ENCODE data around the gene GCK. TPM values are rescaled to one million over a fixed set of nuclear protein-coding genes. Genes with fewer than 3 reads are reported as not detected.

GCK gene
- total RNA-seq, 1 experiment from 2014 or later = not detected

DNA sequence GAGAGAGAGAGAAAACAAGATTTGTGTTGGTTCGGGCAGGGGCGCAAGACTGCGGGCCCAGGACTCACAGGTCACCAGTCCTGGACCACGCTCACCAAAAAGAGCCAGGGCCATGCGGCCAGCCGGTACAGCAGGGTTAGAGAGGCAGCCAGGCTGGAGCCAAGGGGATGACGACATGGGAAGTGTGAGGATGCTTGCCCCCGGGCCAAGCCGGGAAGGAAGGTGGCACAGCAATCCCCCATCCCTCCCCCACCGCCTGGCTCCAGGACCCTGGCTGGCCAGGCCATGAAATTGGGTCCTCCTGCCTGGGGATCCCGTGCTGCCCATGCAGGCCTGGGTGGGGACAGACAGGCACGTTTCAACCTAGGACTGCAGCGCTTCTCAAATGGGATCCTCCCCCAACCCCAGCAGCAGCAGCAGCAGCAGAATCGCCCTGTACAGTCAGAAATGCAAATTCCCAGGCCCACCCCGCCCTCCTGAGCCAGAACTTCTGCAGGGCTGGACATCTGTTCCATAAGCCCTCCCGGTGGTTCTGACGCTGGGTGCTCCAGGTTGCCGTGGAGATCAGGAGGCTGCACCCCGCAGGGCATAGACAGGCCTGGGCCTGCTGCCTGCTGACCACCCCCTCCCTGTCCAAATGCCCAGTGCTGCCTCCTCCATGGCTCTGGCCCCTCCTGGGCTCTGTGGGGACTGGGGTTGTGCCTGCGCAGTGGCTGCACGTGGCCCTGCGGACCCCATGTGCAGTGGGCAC is 46.5 kb upstream of the GCK start:
- TF ChIP-seq, protein P1, sequence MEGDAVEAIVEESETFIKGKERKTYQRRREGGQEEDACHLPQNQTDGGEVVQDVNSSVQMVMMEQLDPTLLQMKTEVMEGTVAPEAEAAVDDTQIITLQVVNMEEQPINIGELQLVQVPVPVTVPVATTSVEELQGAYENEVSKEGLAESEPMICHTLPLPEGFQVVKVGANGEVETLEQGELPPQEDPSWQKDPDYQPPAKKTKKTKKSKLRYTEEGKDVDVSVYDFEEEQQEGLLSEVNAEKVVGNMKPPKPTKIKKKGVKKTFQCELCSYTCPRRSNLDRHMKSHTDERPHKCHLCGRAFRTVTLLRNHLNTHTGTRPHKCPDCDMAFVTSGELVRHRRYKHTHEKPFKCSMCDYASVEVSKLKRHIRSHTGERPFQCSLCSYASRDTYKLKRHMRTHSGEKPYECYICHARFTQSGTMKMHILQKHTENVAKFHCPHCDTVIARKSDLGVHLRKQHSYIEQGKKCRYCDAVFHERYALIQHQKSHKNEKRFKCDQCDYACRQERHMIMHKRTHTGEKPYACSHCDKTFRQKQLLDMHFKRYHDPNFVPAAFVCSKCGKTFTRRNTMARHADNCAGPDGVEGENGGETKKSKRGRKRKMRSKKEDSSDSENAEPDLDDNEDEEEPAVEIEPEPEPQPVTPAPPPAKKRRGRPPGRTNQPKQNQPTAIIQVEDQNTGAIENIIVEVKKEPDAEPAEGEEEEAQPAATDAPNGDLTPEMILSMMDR (IDR thresholded peaks at IDR 0.05; ENCODE audit: unreplicated experiment) = no peak
- H3K27ac Mint-ChIP-seq (ENCODE audit: low read depth, unreplicated experiment) = no peak overlapping the region
- H3K27me3 Mint-ChIP-seq (ENCODE audit: insufficient read depth, unreplicated experiment) = no peaks in the 10 kb centered on the region
- ChIA-PET CTCF (interaction anchor here (0.6 kb wide), 1 partner anchor 262 kb away, joined by 3 read pairs; no protein-coding TSS in a partner anchor), POLR2A (no interaction called here)
- H3K4me3 Mint-ChIP-seq (ENCODE audit: unreplicated experiment) = no peak overlapping the region
- H3K4me1 Mint-ChIP-seq (ENCODE audit: insufficient read depth, unreplicated experiment) = peaks cover 7% of the 10 kb centered on the region
- BruUV-seq (replicated peaks) = no TSS peak
- H3K9me3 Mint-ChIP-seq (ENCODE audit: unreplicated experiment) = no peaks in the 10 kb centered on the region
- no peaks in the 10 kb centered on the region for H3K36me3 Mint-ChIP-seq (ENCODE audit: insufficient read depth, unreplicated experiment)
- intact Hi-C loops (cut with micrococcal nuclease) = no loop called here
- DNase-seq (ENCODE audit: unreplicated experiment) = peak; percentile 52

DNA sequence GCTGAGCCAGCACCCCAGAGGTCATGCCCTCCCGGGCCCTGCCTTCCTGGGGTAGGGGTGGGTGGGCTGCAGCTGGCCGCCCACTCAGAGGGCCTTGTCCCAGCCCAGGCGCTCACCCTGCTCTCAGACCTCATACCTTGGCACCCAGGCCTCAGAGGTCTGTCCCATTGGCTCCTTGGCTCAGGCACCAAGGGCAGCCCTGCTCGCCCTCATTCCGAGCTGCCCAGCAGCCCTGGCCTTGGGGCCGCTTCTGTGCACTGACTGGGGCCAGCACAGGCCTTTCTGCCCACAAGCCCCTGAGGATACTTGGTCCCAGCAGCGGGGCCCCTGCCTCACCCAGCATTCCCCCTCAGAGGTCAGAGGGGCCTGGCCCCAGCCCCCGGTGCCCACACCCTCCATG is 45.8 kb upstream of the GCK start:
- DNase-seq (ENCODE audit: unreplicated experiment) = no peak
- no peak overlapping the region for H3K4me3 Mint-ChIP-seq (ENCODE audit: unreplicated experiment)
- H3K36me3 Mint-ChIP-seq (ENCODE audit: insufficient read depth, unreplicated experiment) = no peaks in the 10 kb centered on the region
- H3K27ac Mint-ChIP-seq (ENCODE audit: low read depth, unreplicated experiment) = no peak overlapping the region
- H3K9me3 Mint-ChIP-seq (ENCODE audit: unreplicated experiment) = no peaks in the 10 kb centered on the region
- ChIA-PET POLR2A (interaction anchor here (0.6 kb wide), 1 partner anchor 444 kb away, joined by 3 read pairs; no protein-coding TSS in a partner anchor), CTCF (interaction anchor here (0.6 kb wide), 1 partner anchor 263 kb away, joined by 3 read pairs; no protein-coding TSS in a partner anchor)
- no TSS peak for BruUV-seq (replicated peaks)
- H3K27me3 Mint-ChIP-seq (ENCODE audit: insufficient read depth, unreplicated experiment) = no peaks in the 10 kb centered on the region
- H3K4me1 Mint-ChIP-seq (ENCODE audit: insufficient read depth, unreplicated experiment) = peaks cover 7% of the 10 kb centered on the region
- TF ChIP-seq, protein P1 (IDR thresholded peaks at IDR 0.05; ENCODE audit: unreplicated experiment) = no peak
- intact Hi-C loops (cut with micrococcal nuclease) = no loop called here

DNA sequence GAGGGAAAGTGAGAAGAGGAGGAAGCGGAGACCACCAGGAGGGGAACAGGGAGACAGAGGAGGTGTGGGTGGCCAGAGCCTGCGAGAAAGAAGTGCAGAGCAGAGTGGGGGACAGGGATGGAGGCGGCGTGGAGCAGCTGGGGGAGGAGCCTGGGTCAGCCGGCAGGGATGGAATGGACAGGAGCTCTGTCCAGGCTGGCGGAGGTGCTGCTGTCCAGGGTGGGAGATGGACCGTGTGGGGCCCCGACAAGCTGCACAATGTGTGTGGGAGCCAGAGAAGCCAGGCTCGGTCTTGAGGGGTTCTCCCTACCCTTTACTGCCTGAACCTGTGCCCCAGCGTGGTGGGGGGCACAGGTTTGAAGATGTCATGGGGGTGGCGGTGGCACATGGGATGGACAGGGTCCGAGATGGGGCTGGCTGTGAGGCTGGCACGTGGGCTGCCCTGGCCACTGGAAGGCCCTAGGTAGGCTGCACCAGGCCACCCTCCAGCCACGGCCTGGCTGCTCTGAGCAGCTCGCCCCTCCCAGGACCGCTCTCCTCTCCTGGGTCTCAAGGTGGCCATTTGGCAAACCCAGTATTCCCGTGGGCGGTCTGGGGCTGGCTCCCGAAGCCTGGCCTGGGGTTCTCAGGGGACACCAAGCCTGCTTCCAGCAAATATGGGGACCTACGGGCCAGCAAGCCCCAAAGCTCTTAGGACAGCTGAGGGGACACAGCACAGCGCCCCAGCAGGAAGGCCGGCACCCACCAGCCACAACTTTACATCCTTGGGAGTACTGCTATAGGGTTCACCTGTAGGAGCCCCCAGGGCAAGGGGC is 43.9 kb upstream of the GCK start:
- H3K4me3 Mint-ChIP-seq (ENCODE audit: unreplicated experiment) = no peak overlapping the region
- no peaks in the 10 kb centered on the region for H3K9me3 Mint-ChIP-seq (ENCODE audit: unreplicated experiment)
- BruUV-seq (replicated peaks) = no TSS peak
- no peaks in the 10 kb centered on the region for H3K27me3 Mint-ChIP-seq (ENCODE audit: insufficient read depth, unreplicated experiment)
- H3K36me3 Mint-ChIP-seq (ENCODE audit: insufficient read depth, unreplicated experiment) = no peaks in the 10 kb centered on the region
- POLR2A ChIA-PET = interaction anchor here (0.5 to 0.6 kb wide), 2 partner anchors 67 to 315 kb away, joined by 3 read pairs; no protein-coding TSS in a partner anchor
- no peak overlapping the region for H3K27ac Mint-ChIP-seq (ENCODE audit: low read depth, unreplicated experiment)
- intact Hi-C loops (cut with micrococcal nuclease) = no loop called here
- H3K4me1 Mint-ChIP-seq (ENCODE audit: insufficient read depth, unreplicated experiment) = peaks cover 7% of the 10 kb centered on the region
- DNase-seq (ENCODE audit: unreplicated experiment) = no peak
- CTCF ChIA-PET = interaction anchor here (1.0 kb wide), 1 partner anchor 8 kb away, joined by 8 read pairs; no protein-coding TSS in a partner anchor
- TF ChIP-seq, protein P1 (IDR thresholded peaks at IDR 0.05; ENCODE audit: unreplicated experiment) = no peak

DNA sequence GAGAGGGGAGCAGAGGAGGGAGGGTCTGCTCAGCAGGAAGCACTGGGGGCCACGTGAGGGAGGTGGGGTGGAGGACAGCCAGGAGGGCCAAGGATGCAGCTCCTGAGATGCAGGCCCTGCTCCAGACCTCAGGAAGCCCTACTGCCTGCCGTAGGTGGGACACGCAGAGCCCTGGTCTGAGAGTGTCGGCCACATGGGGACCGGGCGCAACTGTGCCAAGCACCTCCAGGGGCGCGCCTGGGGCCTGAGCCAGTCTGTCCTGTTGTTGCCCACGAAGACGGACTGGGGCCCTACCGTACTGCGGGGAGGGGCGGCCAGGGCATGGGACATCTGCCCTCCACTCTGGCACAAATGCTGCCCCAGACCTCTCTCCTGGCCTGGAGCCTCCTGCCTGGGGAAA is 43.2 kb upstream of the GCK start:
- TF ChIP-seq, protein P1 (IDR thresholded peaks at IDR 0.05; ENCODE audit: unreplicated experiment) = no peak
- BruUV-seq (replicated peaks) = no TSS peak
- Mint-ChIP-seq H3K4me3 (ENCODE audit: unreplicated experiment) (no peak overlapping the region), H3K9me3 (ENCODE audit: unreplicated experiment) (no peaks in the 10 kb centered on the region), H3K27ac (ENCODE audit: low read depth, unreplicated experiment) (no peak overlapping the region), H3K36me3 (ENCODE audit: insufficient read depth, unreplicated experiment) (no peaks in the 10 kb centered on the region), H3K4me1 (ENCODE audit: insufficient read depth, unreplicated experiment) (peaks cover 7% of the 10 kb centered on the region), H3K27me3 (ENCODE audit: insufficient read depth, unreplicated experiment) (no peaks in the 10 kb centered on the region)
- CTCF ChIA-PET = interaction anchor here (0.6 to 1.0 kb wide), 2 partner anchors 9 to 245 kb away, joined by 3 to 8 read pairs; no protein-coding TSS in a partner anchor
- POLR2A ChIA-PET = interaction anchor here (0.5 kb wide), 1 partner anchor 316 kb away, joined by 3 read pairs; no protein-coding TSS in a partner anchor
- DNase-seq (ENCODE audit: unreplicated experiment) = no peak
- intact Hi-C loops (cut with micrococcal nuclease) = no loop called here
